ENCODE results near the gene GIMAP8. TPM values are rescaled to one million over a fixed set of nuclear protein-coding genes. Genes with fewer than 3 reads are reported as not detected.
A peak's percentile ranks its signal among the peaks of the same experiment; 100 is the strongest.
"Not testable (repeated sequence)": the region's sequence is repeated elsewhere in the genome, so short reads cannot be mapped to it uniquely, and the experiment has no call there.

The GIMAP8 gene
- total RNA-seq, 1 donor from 2014 or later: not detected

GRCh38 chr7:150461520-150461919 lies 11.1 kb downstream of the GIMAP8 start:
- no peak for DNase-seq (ENCODE audit: low read depth)

GRCh38 chr7:150462413-150462812 lies 12.0 kb downstream of the GIMAP8 start:
- DNase-seq (ENCODE audit: low read depth): no peak

- DNase-seq (ENCODE audit: low read depth): no peak
Measured at GRCh38 chr7:150463461-150463860, 13.0 kb downstream of the GIMAP8 start.

GRCh38 chr7:150464962-150465361 lies 14.5 kb downstream of the GIMAP8 start:
- no peak for DNase-seq (ENCODE audit: low read depth)

- DNase-seq (ENCODE audit: low read depth): no peak
Measured at GRCh38 chr7:150465414-150465813, 15.0 kb downstream of the GIMAP8 start.

- peak; percentile 13 for DNase-seq (ENCODE audit: low read depth)
Measured at GRCh38 chr7:150466477-150466876, 16.0 kb downstream of the GIMAP8 start.

GRCh38 chr7:150468241-150468640 lies 17.8 kb downstream of the GIMAP8 start:
- no peak for DNase-seq (ENCODE audit: low read depth)

GRCh38 chr7:150471886-150472285 lies 21.5 kb downstream of the GIMAP8 start:
- no peak for DNase-seq (ENCODE audit: low read depth)

- no peak for DNase-seq (ENCODE audit: low read depth)
Measured at GRCh38 chr7:150473902-150474301, 23.5 kb downstream of the GIMAP8 start.

GRCh38 chr7:150476285-150476684 lies 25.9 kb downstream of the GIMAP8 start:
- no peak for DNase-seq (ENCODE audit: low read depth)

GRCh38 chr7:150476819-150477631 lies 26.6 kb downstream of the GIMAP8 start:
- DNase-seq (ENCODE audit: low read depth): no peak

- no peak for DNase-seq (ENCODE audit: low read depth)
Measured at GRCh38 chr7:150479023-150479716, 28.7 kb downstream of the GIMAP8 start.

GRCh38 chr7:150481186-150481920 lies 30.9 kb downstream of the GIMAP8 start:
- DNase-seq (ENCODE audit: low read depth): no peak

GRCh38 chr7:150481922-150482321 lies 31.5 kb downstream of the GIMAP8 start:
- DNase-seq (ENCODE audit: low read depth): no peak

GRCh38 chr7:150483514-150483913 lies 33.1 kb downstream of the GIMAP8 start:
- not testable (repeated sequence) for DNase-seq (ENCODE audit: low read depth)

- not testable (repeated sequence) for DNase-seq (ENCODE audit: low read depth)
Measured at GRCh38 chr7:150484071-150484470, 33.6 kb downstream of the GIMAP8 start.

- no peak for DNase-seq (ENCODE audit: low read depth)
Measured at GRCh38 chr7:150487625-150488024, 37.2 kb downstream of the GIMAP8 start.

- DNase-seq (ENCODE audit: low read depth): no peak
Measured at GRCh38 chr7:150489782-150490181, 39.4 kb downstream of the GIMAP8 start.

GRCh38 chr7:150493442-150493841 lies 43.0 kb downstream of the GIMAP8 start:
- not testable (repeated sequence) for DNase-seq (ENCODE audit: low read depth)

- DNase-seq (ENCODE audit: low read depth): no peak
Measured at GRCh38 chr7:150502519-150502918, 52.1 kb downstream of the GIMAP8 start.

GRCh38 chr7:150503155-150503554 lies 52.7 kb downstream of the GIMAP8 start:
- no peak for DNase-seq (ENCODE audit: low read depth)

GRCh38 chr7:150503581-150503980 lies 53.2 kb downstream of the GIMAP8 start:
- no peak for DNase-seq (ENCODE audit: low read depth)
